HepG2 (cell line): ENCODE measurements around the gene NOP56. TPM values are rescaled to one million over a fixed set of nuclear protein-coding genes. Genes with fewer than 3 reads are reported as not detected.
A peak's percentile ranks its signal among the peaks of the same experiment; 100 is the strongest.

Experiments
- ARHGAP35 ChIP-seq: sonication (generic); formaldehyde crosslinking; IDR thresholded peaks from 2 replicates; pipeline ENCODE4 v1.9.0; 2022; ENCODE audit warnings: mild to moderate bottlenecking, inconsistent platforms, moderate library complexity, missing genetic modification reagents, borderline replicate concordance
- ASH2L ChIP-seq: fragments of 300-600, 200-600 bp; sonication (generic); IDR thresholded peaks from 2 replicates; pipeline ENCODE4 v1.7.0; 2017; ENCODE audit warnings: low read depth, mild to moderate bottlenecking, moderate library complexity, mixed read lengths, low read length; ENCODE audit not compliant: insufficient read length
- ATF7-NPFF ChIP-seq: sonication (generic); formaldehyde crosslinking; IDR thresholded peaks from 2 replicates; pipeline ENCODE4 v1.8.1; 2023; ENCODE audit warnings: mild to moderate bottlenecking, low read depth, missing genetic modification reagents, moderate library complexity
- CAMTA2 ChIP-seq: sonication (generic); formaldehyde crosslinking; IDR thresholded peaks from 2 replicates; pipeline ENCODE4 v1.4.0; 2020; ENCODE audit warnings: mild to moderate bottlenecking, missing genetic modification reagents, borderline replicate concordance
- HMGA1 ChIP-seq: sonication (generic); formaldehyde crosslinking; conservative IDR thresholded peaks from 2 replicates; pipeline ENCODE4 v1.4.0; 2020; ENCODE audit warnings: missing genetic modification reagents
- HNF4A ChIP-seq: sonication (generic); formaldehyde crosslinking; IDR thresholded peaks from 2 replicates; pipeline ENCODE4 v1.4.0; 2020; ENCODE audit warnings: missing genetic modification reagents
- ISX ChIP-seq: sonication (generic); formaldehyde crosslinking; conservative IDR thresholded peaks from 2 replicates; pipeline ENCODE4 v1.5.0; 2020; ENCODE audit warnings: missing genetic modification reagents
- MTF1 ChIP-seq: sonication (generic); formaldehyde crosslinking; IDR thresholded peaks from 2 replicates; pipeline ENCODE4 v1.5.0; 2020; ENCODE audit warnings: missing genetic modification reagents
- MZF1 ChIP-seq: sonication (generic); formaldehyde crosslinking; IDR thresholded peaks from 2 replicates; pipeline ENCODE4 v1.8.1; 2023; ENCODE audit warnings: mild to moderate bottlenecking, missing genetic modification reagents, borderline replicate concordance
- SATB2 ChIP-seq: sonication (generic); formaldehyde crosslinking; IDR thresholded peaks from 2 replicates; pipeline ENCODE4 v1.5.0; 2020; ENCODE audit warnings: missing genetic modification reagents
- SOX13 ChIP-seq, 3 experiments: fragments of 450-650 bp in 1 of 3; sonication (generic) in 1 of 3; formaldehyde crosslinking in 1 of 3; IDR thresholded peaks in 2 of 3; conservative IDR thresholded peaks in 1 of 3; 2 replicates each; pipeline versions ENCODE4 v1.5.0 to v1.6.1; 2016 to 2020; ENCODE audit warnings: antibody characterized with exemption in 1 of 3, mild to moderate bottlenecking in 1 of 3, missing compliant biosample characterization in 1 of 3, missing genetic modification reagents in 1 of 3, moderate library complexity in 1 of 3
- ZNF354B ChIP-seq: sonication (generic); formaldehyde crosslinking; IDR thresholded peaks from 2 replicates; pipeline ENCODE4 v1.8.0; 2022; ENCODE audit warnings: mild to moderate bottlenecking, missing genetic modification reagents
- ZNF367 ChIP-seq: sonication (generic); formaldehyde crosslinking; IDR thresholded peaks from 2 replicates; pipeline ENCODE4 v1.4.0; 2020; ENCODE audit warnings: missing genetic modification reagents, borderline replicate concordance
- ZNF556 ChIP-seq: sonication (generic); formaldehyde crosslinking; IDR thresholded peaks from 2 replicates; pipeline ENCODE4 v1.4.0; 2020; ENCODE audit warnings: mild to moderate bottlenecking, missing genetic modification reagents, borderline replicate concordance
- ZXDC ChIP-seq: sonication (generic); formaldehyde crosslinking; IDR thresholded peaks from 2 replicates; pipeline ENCODE4 v1.5.0; 2020; ENCODE audit warnings: mild to moderate bottlenecking, missing genetic modification reagents
- polyA plus RNA-seq, 8 experiments: library from polyadenylated mRNA; depleted of rRNA in 3 of 8; stranded (reverse) in 7 of 8; unstranded in 1 of 8; fragments of >200 nt; fragmentation: Illumina TruSeq in 4 of 8; extraction: Trizol in 4 of 8; gene quantifications; 2 replicates each; pipeline versions ENCODE4 v1.2.1 to v1.2.3, GENCODE V29; 2011 to 2016; ENCODE audit warnings: low read depth in 4 of 8, missing spikeins in 1 of 8, mixed read lengths in 1 of 8; ENCODE audit not compliant: insufficient read depth in 1 of 8
- total RNA-seq, 5 experiments: library from RNA; depleted of rRNA; stranded (reverse); fragments of >200 nt; fragmentation: Illumina TruSeq; extraction: Trizol; gene quantifications; 2 replicates each; pipeline ENCODE4 v1.2.3, GENCODE V29; 2016; ENCODE audit warnings: low read depth in 1 of 5
- TF ChIP-seq, protein P1 (sequence below): sonication (generic); formaldehyde crosslinking; IDR thresholded peaks from 2 replicates; pipeline ENCODE4 v1.8.1; 2023; ENCODE audit warnings: mild to moderate bottlenecking, missing genetic modification reagents
- TF ChIP-seq, protein P2 (sequence below): sonication (generic); formaldehyde crosslinking; IDR thresholded peaks from 2 replicates; pipeline ENCODE4 v1.5.1; 2020; ENCODE audit warnings: mild to moderate bottlenecking, missing genetic modification reagents, moderate library complexity
- TF ChIP-seq, protein P3 (sequence below): sonication (generic); formaldehyde crosslinking; IDR thresholded peaks from 2 replicates; pipeline ENCODE4 v1.8.1; 2023; ENCODE audit warnings: missing genetic modification reagents, mild to moderate bottlenecking, borderline replicate concordance
- TF ChIP-seq, protein P4 (sequence below): sonication (generic); formaldehyde crosslinking; IDR thresholded peaks from 2 replicates; pipeline ENCODE4 v1.4.0; 2020; ENCODE audit warnings: missing genetic modification reagents

The NOP56 gene
- total and polyA plus RNA-seq, 2 of the 13 experiments (the other 11 are each of a cell fraction or from before 2014, with no cell fraction given) = 369 to 1,116 TPM

DNA sequence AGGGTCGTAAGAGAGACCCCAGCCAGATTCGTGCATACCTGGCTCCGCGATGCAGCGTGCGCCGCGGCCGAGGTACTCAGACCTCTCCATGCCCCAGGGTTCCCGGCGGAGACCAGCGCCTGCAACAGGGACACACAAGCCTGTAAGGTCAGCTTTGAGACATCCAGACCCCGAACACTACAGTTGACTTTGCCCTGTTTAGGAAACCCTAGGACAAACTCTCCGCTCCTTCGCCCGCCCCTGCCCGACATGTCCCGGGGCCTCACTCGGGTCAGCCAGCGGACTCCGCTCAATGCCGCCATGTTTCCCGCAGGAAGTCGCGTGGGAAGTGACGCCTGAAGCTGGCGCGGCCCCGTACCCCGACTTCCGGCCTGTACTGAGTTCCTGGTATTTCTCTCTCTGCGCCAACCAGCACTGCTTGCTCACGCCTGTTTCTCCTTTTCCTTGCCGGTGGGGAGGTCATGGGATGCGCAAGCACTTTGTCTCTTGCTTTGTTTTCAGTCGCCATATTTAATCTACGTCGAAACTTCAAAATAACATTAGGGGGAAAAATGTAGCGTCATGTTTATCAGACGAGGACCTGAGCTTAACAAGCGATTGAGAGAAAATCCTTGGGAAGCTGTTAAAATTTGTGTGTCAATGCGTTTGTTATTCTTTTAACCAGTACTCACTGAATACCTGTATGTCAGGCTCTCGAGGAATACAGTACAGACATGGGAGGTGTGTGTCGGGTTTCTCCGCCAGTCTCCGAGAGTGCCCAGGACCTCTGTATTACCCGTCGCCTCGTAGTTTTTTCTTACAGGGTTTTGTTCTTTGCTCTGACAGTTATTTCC lies 11.7 kb downstream of the NOP56 start, which contains the start of gene IDH3B (continued):
- TF ChIP-seq ZNF367 (CRISPR knock-in tag) = no peak
- TF ChIP-seq MZF1 (CRISPR knock-in tag) = peak; percentile 81; the same call in 1 of the 2 replicates
- TF ChIP-seq, protein P1, sequence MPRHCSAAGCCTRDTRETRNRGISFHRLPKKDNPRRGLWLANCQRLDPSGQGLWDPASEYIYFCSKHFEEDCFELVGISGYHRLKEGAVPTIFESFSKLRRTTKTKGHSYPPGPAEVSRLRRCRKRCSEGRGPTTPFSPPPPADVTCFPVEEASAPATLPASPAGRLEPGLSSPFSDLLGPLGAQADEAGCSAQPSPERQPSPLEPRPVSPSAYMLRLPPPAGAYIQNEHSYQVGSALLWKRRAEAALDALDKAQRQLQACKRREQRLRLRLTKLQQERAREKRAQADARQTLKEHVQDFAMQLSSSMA (CRISPR knock-in tag) = peak; percentile 80
- peak; percentile 48; the same call in 1 of the 2 replicates for TF ChIP-seq HNF4A (CRISPR knock-in tag)
- TF ChIP-seq, protein P2, sequence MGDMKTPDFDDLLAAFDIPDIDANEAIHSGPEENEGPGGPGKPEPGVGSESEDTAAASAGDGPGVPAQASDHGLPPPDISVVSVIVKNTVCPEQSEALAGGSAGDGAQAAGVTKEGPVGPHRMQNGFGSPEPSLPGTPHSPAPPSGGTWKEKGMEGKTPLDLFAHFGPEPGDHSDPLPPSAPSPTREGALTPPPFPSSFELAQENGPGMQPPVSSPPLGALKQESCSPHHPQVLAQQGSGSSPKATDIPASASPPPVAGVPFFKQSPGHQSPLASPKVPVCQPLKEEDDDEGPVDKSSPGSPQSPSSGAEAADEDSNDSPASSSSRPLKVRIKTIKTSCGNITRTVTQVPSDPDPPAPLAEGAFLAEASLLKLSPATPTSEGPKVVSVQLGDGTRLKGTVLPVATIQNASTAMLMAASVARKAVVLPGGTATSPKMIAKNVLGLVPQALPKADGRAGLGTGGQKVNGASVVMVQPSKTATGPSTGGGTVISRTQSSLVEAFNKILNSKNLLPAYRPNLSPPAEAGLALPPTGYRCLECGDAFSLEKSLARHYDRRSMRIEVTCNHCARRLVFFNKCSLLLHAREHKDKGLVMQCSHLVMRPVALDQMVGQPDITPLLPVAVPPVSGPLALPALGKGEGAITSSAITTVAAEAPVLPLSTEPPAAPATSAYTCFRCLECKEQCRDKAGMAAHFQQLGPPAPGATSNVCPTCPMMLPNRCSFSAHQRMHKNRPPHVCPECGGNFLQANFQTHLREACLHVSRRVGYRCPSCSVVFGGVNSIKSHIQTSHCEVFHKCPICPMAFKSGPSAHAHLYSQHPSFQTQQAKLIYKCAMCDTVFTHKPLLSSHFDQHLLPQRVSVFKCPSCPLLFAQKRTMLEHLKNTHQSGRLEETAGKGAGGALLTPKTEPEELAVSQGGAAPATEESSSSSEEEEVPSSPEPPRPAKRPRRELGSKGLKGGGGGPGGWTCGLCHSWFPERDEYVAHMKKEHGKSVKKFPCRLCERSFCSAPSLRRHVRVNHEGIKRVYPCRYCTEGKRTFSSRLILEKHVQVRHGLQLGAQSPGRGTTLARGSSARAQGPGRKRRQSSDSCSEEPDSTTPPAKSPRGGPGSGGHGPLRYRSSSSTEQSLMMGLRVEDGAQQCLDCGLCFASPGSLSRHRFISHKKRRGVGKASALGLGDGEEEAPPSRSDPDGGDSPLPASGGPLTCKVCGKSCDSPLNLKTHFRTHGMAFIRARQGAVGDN = peak; percentile 97
- TF ChIP-seq SATB2 = 0 out of 2 replicates have a peak, but pooled peaks have one; percentile 62
- peak; percentile 94; the same call in 1 of the 2 replicates for TF ChIP-seq ZNF556 (CRISPR knock-in tag)
- peak; percentile 15; the same call in 1 of the 2 replicates for TF ChIP-seq SOX13 (IDR thresholded peaks at IDR 0.05)
- peak in 1 of 2 experiments; percentile 67; a peak in 2 of 4 replicates for TF ChIP-seq SOX13 (CRISPR knock-in tag; conservative IDR thresholded peaks at IDR 0.05 in 1 of 2, IDR thresholded peaks at IDR 0.05 in 1 of 2)
- TF ChIP-seq, protein P3, sequence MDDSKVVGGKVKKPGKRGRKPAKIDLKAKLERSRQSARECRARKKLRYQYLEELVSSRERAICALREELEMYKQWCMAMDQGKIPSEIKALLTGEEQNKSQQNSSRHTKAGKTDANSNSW (CRISPR knock-in tag) = peak; percentile 96
- TF ChIP-seq MTF1 (CRISPR knock-in tag) = no peak; the same call in 1 of the 2 replicates
- TF ChIP-seq ZNF354B (CRISPR knock-in tag) = peak; percentile 6
- TF ChIP-seq ZXDC (CRISPR knock-in tag) = no peak
- TF ChIP-seq ASH2L = peak; percentile 96
- TF ChIP-seq, protein P4, sequence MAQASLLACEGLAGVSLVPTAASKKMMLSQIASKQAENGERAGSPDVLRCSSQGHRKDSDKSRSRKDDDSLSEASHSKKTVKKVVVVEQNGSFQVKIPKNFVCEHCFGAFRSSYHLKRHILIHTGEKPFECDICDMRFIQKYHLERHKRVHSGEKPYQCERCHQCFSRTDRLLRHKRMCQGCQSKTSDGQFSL (CRISPR knock-in tag) = peak; percentile 67; the same call in 1 of the 2 replicates
- peak; percentile 68; the same call in 1 of the 2 replicates for TF ChIP-seq CAMTA2 (CRISPR knock-in tag)
- TF ChIP-seq ARHGAP35 (CRISPR knock-in tag) = no peak; the same call in none of the 2 replicates
- peak; percentile 96 for TF ChIP-seq ATF7-NPFF (CRISPR knock-in tag)
- TF ChIP-seq HMGA1 (CRISPR knock-in tag) = no peak
- TF ChIP-seq ISX (CRISPR knock-in tag) = peak; percentile 55; the same call in 1 of the 2 replicates
